Astrocyte (in vitro differentiated cells and primary cell): Measurements from ENCODE around the gene HINT2.

Experiments
- CTCF ChIP-seq: IDR thresholded peaks from 2 replicates; pipeline ENCODE4 v1.5.1; 2011; ENCODE audit warnings: low read depth, mild to moderate bottlenecking, inconsistent platforms, low read length, moderate library complexity; ENCODE audit not compliant: insufficient read depth
- EZH2 ChIP-seq: IDR thresholded peaks from 2 replicates; pipeline ENCODE4 v1.6.1; 2012; ENCODE audit warnings: mild to moderate bottlenecking, low read length, inconsistent platforms; ENCODE audit not compliant: insufficient read depth

GRCh38 chr9:35797311-35798109 lies 17.3 kb downstream of the HINT2 start:
- TF ChIP-seq CTCF, result no peak
- TF ChIP-seq EZH2, result no peak
